ENCODE measurements around the gene USP46. TPM values are rescaled to one million over a fixed set of nuclear protein-coding genes. Genes with fewer than 3 reads are reported as not detected.

The USP46 gene
- total RNA-seq, 4 donors from 2014 or later: 8.4 to 17.5 (median 10.5) TPM

GRCh38 chr4:52693492-52693891 is 34.4 kb upstream of the USP46 start:
- no peak for DNase-seq (ENCODE audit: low spot score in 2 of 2)
- H3K4me1 ChIP-seq: no peaks in the 10 kb centered on the region

GRCh38 chr4:52689096-52689495 is 30.0 kb upstream of the USP46 start:
- no peaks in the 10 kb centered on the region for H3K36me3 ChIP-seq
- TF ChIP-seq POLR2AphosphoS5 (IDR thresholded peaks at IDR 0.05) (no peak), EP300 (IDR thresholded peaks at IDR 0.05) (no peak)
- H3K9me3 ChIP-seq: no peaks in the 10 kb centered on the region
- H3K27me3 ChIP-seq: no peaks in the 10 kb centered on the region
- no peak for DNase-seq (ENCODE audit: low spot score in 2 of 2)
- H3K27ac ChIP-seq: no peak overlapping the region
- H3K4me1 ChIP-seq: no peaks in the 10 kb centered on the region
- H3K4me3 ChIP-seq: no peak overlapping the region

More at GRCh38 chr4:52693492-52693891, 34.4 kb upstream of the USP46 start:
- no peaks in the 10 kb centered on the region for H3K36me3 ChIP-seq
- TF ChIP-seq POLR2A (IDR thresholded peaks at IDR 0.05): no peak
- TF ChIP-seq EP300 (IDR thresholded peaks at IDR 0.05): no peak
- no peak for TF ChIP-seq CTCF (IDR thresholded peaks at IDR 0.05)
- TF ChIP-seq POLR2AphosphoS5 (IDR thresholded peaks at IDR 0.05): no peak
- H3K27me3 ChIP-seq: no peaks in the 10 kb centered on the region
- no peak overlapping the region for H3K27ac ChIP-seq
- H3K4me3 ChIP-seq: no peak overlapping the region
- H3K9me3 ChIP-seq: no peaks in the 10 kb centered on the region

GRCh38 chr4:52687696-52688095 is 28.6 kb upstream of the USP46 start:
- H3K4me3 ChIP-seq: no peak overlapping the region

GRCh38 chr4:52685316-52685715 is 26.2 kb upstream of the USP46 start:
- no peak overlapping the region for H3K4me3 ChIP-seq
- H3K36me3 ChIP-seq: no peaks in the 10 kb centered on the region
- no peaks in the 10 kb centered on the region for H3K9me3 ChIP-seq
- no peaks in the 10 kb centered on the region for H3K4me1 ChIP-seq
- no peak overlapping the region for H3K27ac ChIP-seq
- H3K27me3 ChIP-seq: no peaks in the 10 kb centered on the region
- DNase-seq (ENCODE audit: low spot score in 2 of 2): no peak
- TF ChIP-seq CTCF (IDR thresholded peaks at IDR 0.05) (no peak), EP300 (IDR thresholded peaks at IDR 0.05) (no peak), POLR2AphosphoS5 (IDR thresholded peaks at IDR 0.05) (no peak), POLR2A (IDR thresholded peaks at IDR 0.05) (no peak)
- 97% methylated on average over 6 of the region's 6 CpGs for WGBS

More at GRCh38 chr4:52687696-52688095, 28.6 kb upstream of the USP46 start:
- 79% methylated on average over 3 of the region's 3 CpGs for WGBS
- Histone ChIP-seq H3K27me3 (no peaks in the 10 kb centered on the region), H3K36me3 (no peaks in the 10 kb centered on the region), H3K9me3 (no peaks in the 10 kb centered on the region), H3K4me1 (no peaks in the 10 kb centered on the region), H3K27ac (no peak overlapping the region)
- DNase-seq (ENCODE audit: low spot score in 2 of 2): no peak
- TF ChIP-seq CTCF (IDR thresholded peaks at IDR 0.05) (no peak), POLR2AphosphoS5 (IDR thresholded peaks at IDR 0.05) (no peak), POLR2A (IDR thresholded peaks at IDR 0.05) (no peak), EP300 (IDR thresholded peaks at IDR 0.05) (no peak)

- Histone ChIP-seq H3K27me3 (no peaks in the 10 kb centered on the region), H3K9me3 (no peaks in the 10 kb centered on the region), H3K36me3 (no peaks in the 10 kb centered on the region), H3K27ac (no peak overlapping the region), H3K4me1 (no peaks in the 10 kb centered on the region), H3K4me3 (no peak overlapping the region)
- DNase-seq (ENCODE audit: low spot score in 2 of 2): no peak
- TF ChIP-seq POLR2A (IDR thresholded peaks at IDR 0.05): no peak
- TF ChIP-seq CTCF (IDR thresholded peaks at IDR 0.05): no peak
- TF ChIP-seq POLR2AphosphoS5 (IDR thresholded peaks at IDR 0.05): no peak
- TF ChIP-seq EP300 (IDR thresholded peaks at IDR 0.05): no peak
- WGBS: 89% methylated on average over 1 of the region's 1 CpG
Observed at GRCh38 chr4:52684896-52685295, 25.8 kb upstream of the USP46 start.

- Histone ChIP-seq H3K27ac (no peak overlapping the region), H3K27me3 (no peaks in the 10 kb centered on the region), H3K36me3 (no peaks in the 10 kb centered on the region), H3K9me3 (no peaks in the 10 kb centered on the region), H3K4me3 (no peak overlapping the region), H3K4me1 (no peaks in the 10 kb centered on the region)
- TF ChIP-seq CTCF (IDR thresholded peaks at IDR 0.05) (no peak), POLR2A (IDR thresholded peaks at IDR 0.05) (no peak), POLR2AphosphoS5 (IDR thresholded peaks at IDR 0.05) (no peak), EP300 (IDR thresholded peaks at IDR 0.05) (no peak)
- DNase-seq (ENCODE audit: low spot score in 2 of 2): no peak
- WGBS: 57% methylated on average over 2 of the region's 2 CpGs
Observed at GRCh38 chr4:52680381-52680780, 21.3 kb upstream of the USP46 start.
